GM21723 (cell line): ENCODE results near the gene PACRG.

ENCODE experiments used
- ATAC-seq: cut with Tn5 transposase; IDR thresholded peaks from one replicate; pipeline ENCODE4 v1.9.1; 2021; ENCODE audit warnings: mild to moderate bottlenecking, moderate library complexity; ENCODE audit not compliant: unreplicated experiment

Gene PACRG

DNA sequence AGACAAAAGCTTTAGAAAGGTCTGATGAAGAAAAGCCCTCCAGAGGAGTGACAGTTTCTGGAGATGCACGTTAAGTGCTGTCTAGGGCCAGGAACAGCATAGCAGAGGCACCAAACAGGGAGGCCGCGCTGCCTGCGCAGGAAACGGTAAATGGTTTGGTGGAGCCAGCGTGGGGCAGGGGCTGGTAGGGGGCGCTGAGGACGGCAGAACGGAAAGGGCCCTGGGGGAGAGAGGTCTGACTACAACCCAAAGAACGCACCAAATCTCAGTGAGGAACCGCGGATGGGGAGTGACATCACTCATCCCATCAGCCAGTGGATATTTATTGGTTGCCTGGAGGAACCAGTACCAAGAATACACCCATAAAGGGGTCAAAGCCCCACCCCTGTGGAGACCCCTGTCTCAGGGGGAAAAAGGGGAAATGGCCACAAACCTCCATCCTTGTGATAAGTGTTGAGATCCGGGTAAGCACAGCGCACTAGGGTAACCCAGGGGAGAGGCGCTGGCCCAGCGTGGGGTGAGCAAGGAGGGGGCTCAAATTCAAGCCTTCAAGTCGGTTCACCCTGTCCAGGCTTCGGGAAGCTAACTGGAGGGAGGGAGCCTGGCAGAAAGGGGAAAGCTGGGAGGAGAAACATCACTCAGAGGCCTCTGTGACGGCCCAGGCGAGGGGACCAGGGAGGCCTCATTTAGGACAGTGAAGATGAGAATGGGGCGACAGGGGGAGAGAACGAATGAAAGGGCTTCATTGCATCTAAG is 437.6 kb downstream of the PACRG start:
- ATAC-seq, result no peak

DNA sequence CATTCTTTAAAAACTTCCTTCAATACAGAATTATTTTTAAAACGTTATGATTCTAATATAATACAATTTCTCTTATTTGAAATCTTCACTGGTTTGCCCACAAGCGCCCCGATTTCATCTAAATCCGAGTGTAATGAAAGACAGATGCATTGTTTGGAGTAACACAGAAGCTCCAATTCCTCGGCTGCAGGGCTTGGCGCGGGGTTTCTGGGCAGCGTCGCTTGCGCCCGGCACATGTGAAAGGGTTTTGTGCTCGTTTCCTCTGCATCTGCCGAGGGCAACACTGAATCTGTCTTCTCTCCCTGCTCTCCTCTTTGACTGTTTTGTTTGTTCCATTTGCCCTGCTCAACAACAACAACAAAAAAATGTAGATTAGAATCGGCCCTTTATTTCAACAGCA is 438.1 kb downstream of the PACRG start:
- no peak for ATAC-seq

DNA sequence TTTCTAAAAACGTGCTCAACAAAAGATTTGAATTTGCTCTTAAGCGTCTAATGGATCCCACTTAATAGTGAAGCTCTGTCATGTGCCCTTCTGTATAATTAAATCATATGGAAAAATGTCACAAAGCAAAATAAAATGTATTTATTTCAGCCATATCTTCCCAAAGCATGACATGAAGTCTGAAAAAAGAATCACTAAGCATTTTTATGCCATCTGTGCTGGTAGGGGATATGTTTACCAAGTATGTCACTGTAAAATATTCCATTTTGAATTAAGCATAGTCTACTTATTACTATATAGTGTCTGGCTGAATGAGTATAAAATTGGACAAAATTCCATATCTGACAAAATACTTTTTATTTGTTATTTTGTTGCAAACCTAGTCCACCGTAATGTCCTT is 438.7 kb downstream of the PACRG start:
- no peak for ATAC-seq

DNA sequence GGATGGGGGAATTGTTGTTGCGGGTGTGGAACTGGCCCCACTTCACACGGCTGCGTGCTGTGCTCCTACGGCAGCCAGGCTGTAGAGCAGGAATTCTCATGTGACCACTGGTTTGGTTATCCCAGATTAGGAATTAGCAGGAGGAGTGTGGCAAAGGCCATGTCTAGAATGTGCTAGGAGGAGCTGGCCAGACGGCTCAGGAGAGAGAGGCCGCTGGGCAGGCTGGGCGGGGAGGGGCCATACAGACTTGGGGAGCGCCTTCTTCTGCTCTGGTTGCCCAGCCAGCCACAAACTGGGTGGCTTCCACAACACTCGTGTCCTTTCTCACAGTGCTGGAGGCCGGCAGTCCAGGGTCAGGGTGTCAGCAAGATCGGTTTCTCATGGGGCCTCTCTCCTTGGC is 441.7 kb downstream of the PACRG start:
- ATAC-seq, result no peak

DNA sequence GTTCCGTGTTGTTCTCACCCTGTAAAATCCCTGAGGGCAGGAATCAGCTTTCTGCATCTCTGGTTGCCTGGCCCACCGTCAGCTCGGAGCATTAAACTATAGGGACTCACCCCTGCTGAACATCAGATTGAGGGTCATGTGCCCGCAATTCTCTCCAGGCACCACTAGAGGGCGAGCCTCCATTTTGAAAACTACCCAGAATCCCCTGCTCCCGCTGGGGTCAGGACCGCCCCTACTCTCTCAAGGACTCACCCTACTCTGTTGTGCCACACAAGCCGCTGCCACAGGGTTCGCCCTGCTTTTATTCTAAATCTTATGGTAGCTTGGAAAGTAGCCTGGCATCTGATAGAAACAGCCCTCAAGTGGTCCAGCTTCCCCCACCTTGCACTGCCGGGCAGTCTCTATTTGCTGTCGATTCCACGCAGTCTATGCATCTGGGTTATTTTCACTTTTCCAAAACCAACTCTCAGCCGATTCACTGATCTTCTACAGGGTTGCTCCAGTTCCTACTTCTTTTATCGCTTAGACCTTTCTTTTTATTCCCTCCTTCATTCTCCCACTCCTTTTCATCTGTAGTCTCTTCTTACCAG is 442.6 kb downstream of the PACRG start:
- ATAC-seq, result peak; percentile 88

DNA sequence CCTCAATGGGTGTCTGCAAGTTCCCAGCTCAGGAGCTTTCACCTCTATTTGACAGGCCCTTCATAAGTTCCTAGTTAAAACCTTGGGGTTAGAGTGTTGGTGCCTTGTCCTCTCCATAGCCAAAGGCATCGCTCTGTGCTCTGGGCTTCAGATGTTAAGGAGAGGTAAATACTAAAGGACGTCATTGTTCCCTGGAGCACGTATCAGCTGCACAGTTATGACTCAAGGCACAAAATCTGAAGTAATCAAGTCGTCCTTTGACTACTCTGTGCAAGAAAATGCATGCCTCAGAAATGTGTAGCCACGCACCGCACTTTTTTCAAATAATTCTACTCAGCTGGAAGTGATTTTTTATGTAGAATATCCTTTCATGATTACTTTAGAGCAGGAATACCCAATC is 446.0 kb downstream of the PACRG start:
- ATAC-seq, result no peak

DNA sequence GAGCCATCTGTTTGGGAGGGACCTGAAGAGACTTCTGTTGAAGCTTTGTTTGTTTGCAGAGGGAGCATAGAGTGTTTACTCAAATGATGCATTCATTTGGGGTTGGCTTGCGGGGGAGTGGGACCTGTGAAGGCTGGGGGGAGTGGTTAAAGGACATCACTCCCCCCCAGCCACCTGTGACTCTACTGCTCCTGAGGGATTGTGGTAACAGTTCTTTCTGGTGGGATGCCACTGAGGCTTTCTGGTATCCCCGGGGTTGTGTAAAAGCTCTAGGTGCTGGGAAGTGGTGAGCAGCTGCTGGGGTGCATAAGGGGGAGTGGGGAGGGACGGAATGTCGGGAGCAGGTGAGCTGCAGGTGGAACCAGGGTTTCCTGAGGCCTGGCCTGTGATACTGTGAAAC is 447.5 kb downstream of the PACRG start:
- no peak for ATAC-seq

DNA sequence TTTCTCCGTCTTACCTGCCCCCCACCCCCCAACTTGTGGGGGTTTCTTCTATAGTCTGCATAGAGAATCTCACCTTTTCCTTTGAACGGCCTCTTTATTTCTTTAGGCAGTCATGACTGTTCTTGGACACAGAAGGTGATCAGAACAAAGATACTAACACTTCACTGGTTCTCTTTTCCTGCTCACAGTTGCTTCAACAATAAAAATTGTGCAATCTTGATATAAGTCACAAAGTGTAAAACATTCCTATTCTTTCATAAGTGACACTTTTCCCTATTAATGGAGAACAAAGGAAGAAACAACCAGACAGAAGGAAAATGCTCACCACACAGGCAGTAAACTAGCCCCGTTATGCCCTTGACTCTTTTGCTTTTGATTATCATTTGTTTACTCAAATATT is 448.3 kb downstream of the PACRG start:
- no peak for ATAC-seq

DNA sequence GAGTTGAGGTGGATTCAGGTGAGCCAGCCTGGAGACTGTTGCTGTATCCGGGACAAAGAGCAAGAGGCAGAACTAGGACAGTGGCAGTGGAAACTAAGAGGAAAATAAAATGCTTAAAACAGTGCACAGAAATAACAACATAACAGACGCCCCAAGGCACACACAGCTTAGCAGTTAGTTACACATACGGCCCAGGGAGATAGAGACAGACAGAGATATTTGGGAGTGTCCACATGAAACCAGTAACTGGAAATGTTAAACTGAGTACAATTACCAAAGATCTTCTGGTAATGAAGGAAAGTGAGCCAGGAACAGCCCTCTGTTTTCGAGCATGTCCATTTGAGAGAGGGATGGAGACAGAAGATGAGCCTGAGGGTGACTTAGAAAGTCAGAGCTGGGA is 449.2 kb downstream of the PACRG start:
- no peak for ATAC-seq

DNA sequence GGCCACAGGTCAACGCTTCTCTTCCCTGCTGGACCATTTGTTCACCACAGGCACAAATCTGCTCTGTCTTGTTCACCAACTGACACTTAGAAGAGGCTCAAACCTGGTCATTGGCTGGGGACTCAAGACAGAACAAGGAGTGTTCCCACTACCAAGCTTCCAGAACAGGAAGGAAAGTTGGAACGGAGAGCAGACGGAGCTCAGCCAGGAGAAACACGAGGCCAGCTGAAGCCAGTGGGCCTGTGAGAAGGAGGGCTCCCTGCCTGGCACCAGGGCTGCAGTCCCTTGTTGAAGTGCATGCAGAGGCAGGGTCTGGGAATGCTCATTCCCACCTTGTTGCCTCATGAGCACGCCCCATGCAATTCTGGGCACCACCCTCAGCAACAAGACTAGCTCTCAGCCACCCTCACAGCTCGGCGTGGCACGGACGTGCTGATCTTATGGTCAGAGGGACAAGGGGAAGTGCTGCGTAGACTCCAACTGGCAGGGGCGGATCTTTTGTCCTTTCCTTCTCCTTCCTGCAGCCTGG is 450.2 kb downstream of the PACRG start:
- ATAC-seq, result no peak

DNA sequence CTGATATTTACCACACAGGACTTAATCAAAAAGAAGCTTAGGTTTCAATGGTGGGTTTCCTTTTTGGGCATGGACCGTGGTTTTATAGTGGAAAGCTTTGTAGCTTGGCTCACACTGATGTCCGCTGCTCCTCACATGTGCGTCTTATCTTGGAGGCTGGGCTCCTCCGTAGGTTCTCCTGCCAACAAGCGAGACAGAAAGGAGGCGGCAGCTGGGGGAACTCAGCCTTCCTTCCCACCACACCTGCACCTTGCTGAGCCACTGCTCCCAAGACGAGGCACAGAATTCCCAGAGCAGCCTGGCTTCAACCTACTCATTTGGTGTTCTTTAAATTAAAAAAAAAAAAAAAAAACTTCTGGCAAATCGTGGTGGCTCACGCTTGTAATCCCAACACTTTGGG is 451.3 kb downstream of the PACRG start:
- no peak for ATAC-seq

DNA sequence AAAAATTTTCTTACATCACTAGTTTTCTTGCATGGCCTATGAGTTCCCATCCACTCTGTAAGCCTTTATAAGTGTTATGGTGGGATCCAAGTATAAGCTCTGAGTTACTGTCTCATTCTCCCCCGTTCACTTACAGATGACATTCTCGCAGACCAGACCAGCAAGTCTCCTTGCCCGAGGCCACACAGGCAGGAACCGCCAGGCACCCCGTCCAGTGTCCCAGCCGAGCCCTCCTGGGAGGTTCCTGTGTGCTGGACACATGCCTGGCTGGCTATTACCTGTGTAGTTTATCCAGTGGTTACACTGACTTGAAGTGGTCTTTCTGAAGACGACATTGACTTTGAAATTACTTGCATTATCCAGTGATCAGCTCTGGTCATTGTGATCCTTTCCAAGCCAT is 451.9 kb downstream of the PACRG start:
- ATAC-seq, result no peak

DNA sequence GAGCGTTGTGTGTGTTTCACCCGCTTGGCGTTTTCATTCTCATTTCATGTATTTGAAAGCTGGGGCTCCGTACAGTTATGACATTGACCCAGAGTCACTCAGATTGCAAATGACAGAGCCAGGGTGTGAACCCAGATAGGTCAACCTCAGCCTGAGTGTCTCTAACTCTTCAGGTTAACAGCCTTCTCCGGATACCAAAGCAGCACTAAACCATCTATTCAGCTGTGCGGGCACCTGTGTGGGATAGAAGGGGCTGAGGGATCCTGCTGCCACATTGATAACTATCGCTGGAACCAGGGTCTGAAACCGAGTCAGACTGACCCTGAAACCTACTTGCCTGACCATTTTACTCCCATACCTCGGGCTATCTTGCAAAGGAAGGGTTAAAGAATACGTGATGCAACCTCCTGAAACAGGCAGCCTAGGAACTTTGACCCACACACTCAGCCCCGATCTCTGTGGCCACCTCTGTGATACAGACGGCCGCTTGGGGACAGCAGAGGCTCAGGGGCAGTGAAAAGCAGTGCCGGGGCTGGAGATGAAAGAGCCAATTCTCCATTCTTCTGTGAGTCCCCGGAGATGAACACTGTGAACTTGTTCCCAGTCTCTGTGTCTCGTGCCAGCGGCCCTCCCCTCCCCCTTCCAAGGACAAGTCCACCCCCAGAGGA is 453.2 kb downstream of the PACRG start:
- peak; percentile 56 for ATAC-seq

DNA sequence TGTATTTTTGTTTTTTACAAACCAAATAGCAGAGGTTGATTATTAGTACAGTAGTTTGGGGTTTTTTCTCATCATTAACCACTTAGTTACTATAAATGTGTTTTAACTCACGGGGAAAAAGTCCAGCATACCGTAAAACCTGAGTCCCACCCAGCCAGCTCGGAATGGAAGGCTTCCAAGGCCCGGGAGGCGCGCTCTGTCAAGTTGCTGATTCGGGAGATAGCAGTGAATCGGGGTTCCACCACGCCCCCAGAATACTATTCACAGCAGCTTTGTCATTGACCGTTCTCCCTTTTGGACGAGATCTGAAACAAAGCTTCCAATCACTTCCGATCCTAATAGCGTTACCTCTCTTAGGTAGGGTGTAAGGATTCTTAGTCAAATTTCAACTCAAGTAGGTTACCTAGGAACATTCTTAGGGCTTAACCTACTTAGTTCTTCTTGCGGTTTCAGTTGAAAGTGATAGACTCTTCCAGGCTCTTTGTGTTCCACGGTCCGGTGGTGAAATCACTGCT is 453.9 kb downstream of the PACRG start:
- ATAC-seq, result no peak

DNA sequence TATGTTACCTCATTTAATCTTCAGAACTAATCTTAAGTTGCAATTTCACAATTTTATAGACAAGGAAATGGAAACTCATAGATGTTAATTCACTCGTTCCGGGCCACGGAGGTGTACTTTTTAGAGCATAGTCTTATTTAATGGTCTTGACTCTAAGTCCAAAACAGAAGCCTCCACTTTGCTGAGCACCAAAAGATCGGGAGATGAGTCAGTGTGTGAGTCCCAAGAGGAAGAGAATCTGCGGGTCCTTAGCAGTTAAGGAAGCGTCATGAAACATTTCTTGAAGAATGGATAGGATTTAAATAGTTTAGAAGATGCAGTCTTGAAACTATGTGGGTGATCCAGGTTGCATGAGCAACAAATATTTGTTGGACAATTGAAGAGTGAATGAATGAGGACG is 454.9 kb downstream of the PACRG start:
- no peak for ATAC-seq

DNA sequence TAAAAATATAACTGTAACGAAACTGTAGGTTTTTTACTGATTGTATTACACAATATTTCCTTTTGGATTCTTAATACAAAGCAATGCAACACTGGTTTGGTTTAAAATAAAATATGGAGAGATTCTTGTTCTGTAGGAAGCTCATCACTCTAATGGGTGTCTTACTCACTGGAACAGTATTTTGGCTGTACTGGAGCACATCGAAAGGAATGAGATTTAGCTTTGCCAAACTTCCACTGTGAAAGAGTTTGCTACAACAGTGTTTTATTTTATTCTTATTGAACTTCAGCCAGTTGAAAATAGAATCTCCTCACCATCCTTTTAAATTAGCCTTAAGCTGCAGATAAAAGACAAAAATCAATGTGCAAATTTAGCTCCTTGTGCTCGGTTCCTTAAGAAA is 456.0 kb downstream of the PACRG start:
- ATAC-seq, result no peak

DNA sequence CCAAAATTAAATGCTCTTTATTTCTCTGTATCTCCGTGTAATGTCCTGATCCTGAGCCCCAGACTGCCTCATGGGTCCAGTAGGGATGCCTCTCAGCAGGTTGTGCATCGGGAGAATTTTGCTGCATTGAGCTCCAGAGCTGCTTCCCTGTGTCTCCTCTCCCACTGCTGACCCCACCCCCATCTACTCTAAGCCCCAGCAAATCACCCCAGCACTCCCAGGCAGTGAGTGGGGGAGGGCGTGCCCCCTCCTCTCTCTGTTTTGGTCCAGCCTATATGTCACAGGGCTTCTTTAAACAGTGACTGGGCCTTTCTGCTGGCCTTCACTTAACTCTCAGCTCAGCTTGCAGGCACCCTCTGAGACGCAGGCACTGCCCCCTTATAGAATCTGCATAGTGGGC is 458.0 kb downstream of the PACRG start:
- no peak for ATAC-seq

DNA sequence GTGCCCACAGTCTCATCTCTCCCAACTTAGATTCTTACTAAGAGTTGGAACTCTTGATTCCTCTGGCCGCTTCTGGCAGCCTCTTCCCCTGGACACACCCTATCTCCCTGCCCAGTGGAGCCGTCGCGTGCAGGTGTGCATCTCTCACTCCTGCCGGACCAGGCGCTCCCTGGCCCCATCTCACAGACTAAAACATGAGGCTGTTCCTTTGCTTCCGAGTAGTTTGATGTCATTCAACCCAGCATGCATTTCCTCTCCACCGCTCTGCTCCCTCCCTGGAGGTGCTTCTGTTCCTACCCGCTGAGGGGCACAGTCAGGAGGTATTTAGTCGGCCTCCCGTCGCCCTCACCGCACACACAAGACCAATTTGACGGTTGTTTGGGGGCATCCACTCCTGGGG is 458.8 kb downstream of the PACRG start:
- no peak for ATAC-seq

DNA sequence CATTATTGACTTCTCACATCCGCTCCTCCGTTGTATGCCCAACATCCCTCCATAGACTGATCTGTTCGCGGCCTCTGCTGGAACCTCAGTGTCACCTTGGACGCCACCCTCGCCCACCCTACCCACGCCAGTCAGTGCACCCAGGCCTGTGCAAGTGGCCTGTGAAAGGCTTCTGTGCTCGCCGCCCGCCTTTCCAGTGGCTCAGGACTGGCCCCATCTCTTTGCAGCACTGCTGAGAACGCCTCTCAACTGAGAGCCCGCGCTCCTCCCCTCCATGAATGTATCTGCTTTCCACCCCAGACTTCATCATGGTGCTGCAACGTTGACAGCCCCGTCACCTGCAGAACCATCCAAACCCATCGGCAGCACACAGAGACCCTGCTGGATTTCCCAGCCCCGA is 459.4 kb downstream of the PACRG start:
- no peak for ATAC-seq

DNA sequence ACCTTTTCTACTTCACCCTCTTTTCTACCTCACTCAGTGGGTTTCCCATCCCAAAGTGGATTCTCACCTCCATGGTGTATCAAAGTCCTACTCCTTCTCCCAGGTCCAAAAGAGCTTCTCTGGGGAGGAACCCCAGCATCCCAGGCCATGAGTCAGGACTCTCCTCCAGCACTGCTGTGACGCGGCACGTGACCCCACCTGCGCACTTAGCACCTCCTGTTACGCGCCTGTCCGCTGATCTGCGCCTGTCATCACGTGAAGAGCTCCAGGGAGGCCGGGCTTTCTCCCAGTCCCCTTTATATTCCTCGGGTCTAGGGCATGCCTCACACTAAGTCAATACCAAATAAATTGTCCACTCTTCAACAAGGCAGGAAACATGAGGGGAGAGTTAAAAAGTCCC is 459.8 kb downstream of the PACRG start:
- ATAC-seq, result no peak

DNA sequence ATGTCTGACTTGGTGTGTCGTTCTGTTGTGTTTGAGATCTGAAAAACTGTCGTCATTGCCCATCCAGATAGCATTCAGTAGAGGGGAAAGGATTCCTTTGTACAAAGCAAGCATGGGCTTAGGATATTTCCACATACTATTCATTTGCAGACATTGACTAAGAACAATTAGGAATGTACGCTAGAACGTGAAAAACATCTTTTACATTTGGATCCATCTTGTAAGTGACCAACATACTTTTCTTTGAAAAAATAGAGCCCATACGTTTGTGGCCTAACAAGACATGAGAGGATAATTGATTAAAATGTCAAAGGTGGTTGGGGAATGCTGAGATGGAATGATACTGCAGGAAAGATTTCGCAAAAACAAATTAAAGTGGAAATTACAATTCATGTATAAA is 461.0 kb downstream of the PACRG start:
- no peak for ATAC-seq

DNA sequence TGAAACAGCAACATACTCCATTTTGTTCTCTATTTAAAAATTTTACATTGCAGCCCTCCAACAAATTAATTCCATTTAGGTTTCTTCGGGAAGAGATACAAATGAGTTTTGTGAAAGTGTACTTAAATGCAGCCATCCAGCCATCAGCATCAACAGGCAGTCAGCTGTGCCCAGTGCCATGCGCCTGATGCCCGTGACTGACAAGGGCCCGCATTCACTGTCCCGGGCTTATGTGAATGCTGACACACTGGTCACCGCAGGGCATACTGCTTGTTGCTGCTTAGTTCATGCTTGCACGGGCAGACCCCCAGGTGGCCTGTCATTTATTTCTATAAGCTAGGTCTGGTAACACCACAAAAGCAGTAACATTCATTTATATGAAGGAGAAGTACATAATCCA is 461.8 kb downstream of the PACRG start:
- ATAC-seq, result no peak
